AG04450 (cell line): ENCODE results near the gene MUCL1. TPM values are rescaled to one million over a fixed set of nuclear protein-coding genes. Genes with fewer than 3 reads are reported as not detected.

Experiments used
- CTCF ChIA-PET: fragments of 300-600, 350-600 bp; formaldehyde crosslinking; extraction: SDS; loops from one replicate; lab custom pipeline; 2022; ENCODE audit warnings: antibody characterized with exemption, inconsistent platforms; lab: Charles Lee
- POLR2A ChIA-PET: fragments of 350-600 bp; formaldehyde crosslinking; extraction: SDS; loops from one replicate; lab custom pipeline; 2021; ENCODE audit warnings: antibody characterized with exemption, inconsistent platforms; lab: Yijun Ruan, JAX
- DNase-seq: peaks from one replicate; pipeline ENCODE4 v3.0.0-alpha.2; 2011; ENCODE audit warnings: low read depth, low spot score
- H3K27ac ChIP-seq: one replicate; pipeline ENCODE4 v1.5.1; 2012; ENCODE audit warnings: low read depth, low read length, control low read depth
- H3K27me3 ChIP-seq: one replicate; pipeline ENCODE4 v1.6.0; 2012; ENCODE audit warnings: low read length; ENCODE audit not compliant: control insufficient read depth, insufficient read depth
- H3K4me3 ChIP-seq: 2 replicates; pipeline ENCODE4 v1.5.1; 2011; ENCODE audit warnings: mild to moderate bottlenecking, low read depth, low read length, control low read depth
- H3K9me3 ChIP-seq: 2 replicates; pipeline ENCODE4 v1.5.1; 2012; ENCODE audit warnings: low read length; ENCODE audit not compliant: control insufficient read depth, insufficient read depth
- polyA minus RNA-seq: library from RNA; depleted of rRNA, polyadenylated mRNA; stranded (reverse); fragments of >200 nt; gene quantifications from 2 replicates; pipeline ENCODE4 v1.2.3, GENCODE V29; 2011; rRNA and poly(A)+ RNA removed
- polyA plus RNA-seq: library from polyadenylated mRNA; depleted of rRNA; stranded (reverse); fragments of >200 nt; gene quantifications from 2 replicates; pipeline ENCODE4 v1.2.3, GENCODE V29; 2011; rRNA removed
- TF ChIP-seq, protein P1 (sequence below): IDR thresholded peaks from 2 replicates; pipeline ENCODE4 v1.5.1; 2011; ENCODE audit warnings: low read depth, low read length, control low read depth, inconsistent platforms

The MUCL1 gene, protein sequence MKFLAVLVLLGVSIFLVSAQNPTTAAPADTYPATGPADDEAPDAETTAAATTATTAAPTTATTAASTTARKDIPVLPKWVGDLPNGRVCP
- polyA plus RNA-seq (not detected in 2 replicates), polyA minus RNA-seq (not detected in 2 replicates)

DNA sequence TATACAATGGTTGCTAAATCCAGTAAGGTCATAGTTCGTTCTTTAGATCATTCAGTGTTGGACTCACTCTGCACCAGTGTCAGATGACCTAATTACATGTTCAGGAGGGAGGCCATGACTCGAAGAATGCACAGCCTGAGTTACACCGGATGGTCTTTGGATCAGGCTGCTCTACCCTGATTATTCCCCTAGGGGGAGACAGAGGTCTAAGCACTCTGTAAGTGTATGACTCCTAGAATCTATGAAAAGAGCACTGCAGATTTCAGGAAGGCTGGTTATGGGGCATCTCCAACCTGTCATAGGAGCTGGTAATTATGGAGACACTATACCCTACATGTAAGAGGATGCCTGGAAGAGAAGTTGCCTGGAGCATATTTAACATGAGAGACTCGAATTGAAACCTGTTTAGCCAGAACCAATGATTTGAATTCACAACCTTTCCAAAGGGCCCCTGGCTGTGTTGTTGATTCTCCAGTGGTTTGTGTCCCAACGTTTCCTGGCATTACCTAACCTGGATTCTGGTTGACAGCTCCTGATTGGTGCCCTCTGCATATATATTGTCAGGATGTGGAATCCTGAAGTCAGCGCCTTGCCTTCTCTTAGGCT lies at the start of gene MUCL1:
Gene MUCL1 (plus strand): TSS at position 584 of the 606 bp plus-strand sequence. CDS start 67 bp downstream, outside the sequence.
- DNase-seq, result peak; percentile 33
- Histone ChIP-seq H3K27me3 (no peaks in the 10 kb centered on the region), H3K4me3 (no peak within 1 kb of the TSS), H3K27ac (no peak within 1 kb of the TSS), H3K9me3 (no peaks in the 10 kb centered on the region)
- ChIA-PET POLR2A (no interaction called here), CTCF (interaction anchor here (0.6 to 4.5 kb wide), 12 partner anchors 8 to 129 kb away, joined by 3 to 52 read pairs (median 3); no protein-coding TSS in a partner anchor)
- TF ChIP-seq, protein P1, sequence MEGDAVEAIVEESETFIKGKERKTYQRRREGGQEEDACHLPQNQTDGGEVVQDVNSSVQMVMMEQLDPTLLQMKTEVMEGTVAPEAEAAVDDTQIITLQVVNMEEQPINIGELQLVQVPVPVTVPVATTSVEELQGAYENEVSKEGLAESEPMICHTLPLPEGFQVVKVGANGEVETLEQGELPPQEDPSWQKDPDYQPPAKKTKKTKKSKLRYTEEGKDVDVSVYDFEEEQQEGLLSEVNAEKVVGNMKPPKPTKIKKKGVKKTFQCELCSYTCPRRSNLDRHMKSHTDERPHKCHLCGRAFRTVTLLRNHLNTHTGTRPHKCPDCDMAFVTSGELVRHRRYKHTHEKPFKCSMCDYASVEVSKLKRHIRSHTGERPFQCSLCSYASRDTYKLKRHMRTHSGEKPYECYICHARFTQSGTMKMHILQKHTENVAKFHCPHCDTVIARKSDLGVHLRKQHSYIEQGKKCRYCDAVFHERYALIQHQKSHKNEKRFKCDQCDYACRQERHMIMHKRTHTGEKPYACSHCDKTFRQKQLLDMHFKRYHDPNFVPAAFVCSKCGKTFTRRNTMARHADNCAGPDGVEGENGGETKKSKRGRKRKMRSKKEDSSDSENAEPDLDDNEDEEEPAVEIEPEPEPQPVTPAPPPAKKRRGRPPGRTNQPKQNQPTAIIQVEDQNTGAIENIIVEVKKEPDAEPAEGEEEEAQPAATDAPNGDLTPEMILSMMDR, result peak; percentile 90

DNA sequence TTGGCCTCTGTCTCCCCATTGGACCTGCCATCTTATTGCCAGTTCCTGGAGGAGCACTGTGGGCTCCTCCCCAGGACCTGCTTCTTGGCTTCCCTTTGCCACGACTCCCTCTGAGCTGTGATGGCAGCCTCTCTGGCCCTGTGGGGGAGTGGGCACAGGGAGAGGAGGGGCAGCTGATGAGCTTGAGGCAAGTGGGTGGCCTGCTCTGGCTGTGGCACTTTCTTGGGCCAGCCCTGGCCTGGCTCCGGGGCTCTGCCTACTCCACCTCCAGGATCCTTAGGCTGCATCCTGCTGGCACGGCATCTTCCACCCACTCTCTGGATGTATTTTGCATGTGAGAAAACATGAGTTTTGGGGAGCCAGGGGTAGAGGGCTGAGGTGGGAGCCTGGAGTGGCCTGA lies 32.6 kb upstream of the MUCL1 start:
- H3K9me3 ChIP-seq, result peaks cover 10% of the 10 kb centered on the region; the same call in 1 of the 2 replicates
- no peak overlapping the region for H3K4me3 ChIP-seq
- H3K27me3 ChIP-seq, result no peaks in the 10 kb centered on the region
- TF ChIP-seq, protein P1, result no peak
- H3K27ac ChIP-seq, result no peak overlapping the region
- ChIA-PET CTCF (no interaction called here), POLR2A (no interaction called here)
- no peak for DNase-seq

DNA sequence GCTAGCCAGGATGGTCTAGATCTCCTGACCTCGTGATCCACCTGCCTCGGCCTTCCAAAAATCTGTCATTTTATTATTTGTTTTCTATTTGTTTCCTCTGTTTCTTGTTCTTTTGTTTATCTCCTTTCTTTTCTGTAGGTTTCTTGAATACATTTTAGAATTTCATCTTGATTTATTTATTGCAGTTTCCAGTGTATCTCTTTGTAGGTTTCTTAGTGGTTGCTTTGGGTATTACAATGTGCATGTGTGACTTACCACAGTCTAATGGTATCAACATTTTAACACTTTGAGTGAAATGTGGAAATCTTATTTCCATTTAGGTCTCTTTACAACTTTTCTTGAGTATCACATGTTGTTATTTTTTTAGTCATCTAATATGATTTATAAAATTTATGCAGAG lies 29.9 kb upstream of the MUCL1 start:
- H3K27ac ChIP-seq, result no peak overlapping the region
- peaks cover 7% of the 10 kb centered on the region; the same call in 1 of the 2 replicates for H3K9me3 ChIP-seq
- no peak overlapping the region for H3K4me3 ChIP-seq
- no peak for DNase-seq
- H3K27me3 ChIP-seq, result no peaks in the 10 kb centered on the region
- POLR2A ChIA-PET, result no interaction called here
- CTCF ChIA-PET, result interaction anchor here (1.0 kb wide), 1 partner anchor 245 kb away, joined by 3 read pairs; no protein-coding TSS in a partner anchor
- TF ChIP-seq, protein P1, result peak; percentile 28

DNA sequence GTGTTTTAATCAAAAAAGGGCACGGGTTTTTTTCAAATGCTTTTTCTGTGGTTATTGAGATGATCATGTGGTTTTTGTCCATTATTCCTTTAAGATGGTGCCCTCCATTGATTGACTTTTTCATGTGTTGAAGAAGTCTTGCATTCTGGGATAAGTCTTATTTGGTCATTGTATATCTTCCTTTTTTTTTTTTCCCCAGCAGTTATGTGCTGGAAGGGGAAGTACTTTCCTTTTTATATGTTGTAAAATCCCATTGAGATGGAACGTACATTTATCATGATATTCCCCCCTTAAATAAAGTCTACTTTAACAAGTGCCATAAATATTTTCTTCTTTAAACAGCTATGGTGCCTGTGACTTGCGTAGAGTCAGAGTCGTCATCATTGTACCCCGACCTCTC lies 24.8 kb upstream of the MUCL1 start:
- POLR2A ChIA-PET, result no interaction called here
- Histone ChIP-seq H3K27me3 (no peaks in the 10 kb centered on the region), H3K9me3 (no peaks in the 10 kb centered on the region), H3K27ac (no peak overlapping the region), H3K4me3 (no peak overlapping the region)
- DNase-seq, result no peak
- CTCF ChIA-PET, result no interaction called here
- TF ChIP-seq, protein P1, result no peak

DNA sequence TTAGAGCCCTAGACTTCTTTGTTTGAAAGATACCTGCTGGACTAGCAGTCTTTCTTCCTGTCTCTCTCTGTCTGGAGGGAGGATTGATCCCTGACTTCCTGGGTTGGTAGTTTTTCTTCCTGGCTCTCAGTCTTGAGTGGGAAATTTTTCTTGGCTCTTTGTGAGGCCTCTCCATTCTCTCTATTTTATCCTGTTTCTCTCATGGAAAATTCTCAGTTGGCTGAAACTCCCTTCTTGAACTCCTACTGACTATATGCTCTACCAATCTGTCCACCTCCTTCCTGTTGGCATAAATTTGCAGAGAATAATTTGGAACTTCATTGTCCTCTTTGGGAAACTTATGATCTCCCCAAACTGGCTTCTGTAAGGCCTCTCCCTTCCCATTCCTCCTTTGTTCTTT lies 24.1 kb upstream of the MUCL1 start:
- ChIA-PET POLR2A (no interaction called here), CTCF (no interaction called here)
- Histone ChIP-seq H3K4me3 (no peak overlapping the region), H3K9me3 (no peaks in the 10 kb centered on the region), H3K27me3 (no peaks in the 10 kb centered on the region), H3K27ac (no peak overlapping the region)
- TF ChIP-seq, protein P1, result no peak
- no peak for DNase-seq
